PC-9 (cell line): ENCODE results near the gene CLCN2. TPM values are rescaled to one million over a fixed set of nuclear protein-coding genes. Genes with fewer than 3 reads are reported as not detected.

Experiments
- BruUV-seq: library from RNA; stranded (reverse); fragments of 400-500 nt; replicated peaks from 2 replicates; lab custom pipeline; 2021; lab: Mats Ljungman, UMichigan
- CTCF ChIA-PET: fragments of 300-600 bp; sonication (Branson Sonifier 250); formaldehyde crosslinking; loops from one replicate; lab custom pipeline; 2022; ENCODE audit warnings: antibody characterized with exemption; lab: Charles Lee
- POLR2A ChIA-PET: fragments of 300-600 bp; sonication (Branson Sonifier 250); formaldehyde crosslinking; loops from one replicate; lab custom pipeline; 2022; ENCODE audit warnings: antibody characterized with exemption; ENCODE audit not compliant: unreplicated experiment; lab: Charles Lee
- DNase-seq, 2 experiments: peaks; one replicate each; pipeline versions ENCODE4 v3.0.0 to v3.0.0-alpha.2; 2015 to 2022; ENCODE audit warnings: mixed read lengths in 1 of 2
- H2AFZ ChIP-seq: fragments of 200-600 bp; sonication (generic); 2 replicates; pipeline ENCODE4 v1.8.1; 2017; ENCODE audit warnings: antibody characterized with exemption
- H3F3A ChIP-seq: fragments of 200-600 bp; sonication (generic); 2 replicates; pipeline ENCODE4 v1.8.1; 2017; ENCODE audit warnings: antibody characterized with exemption, mild to moderate bottlenecking, low read depth; ENCODE audit not compliant: insufficient read depth
- H3K27ac ChIP-seq: fragments of 200-600 bp; sonication (generic); 2 replicates; pipeline ENCODE4 v1.6.1; 2016; ENCODE audit warnings: mixed run types
- H3K27me3 ChIP-seq: fragments of 200-600 bp; sonication (generic); 2 replicates; pipeline ENCODE4 v1.6.1; 2016; ENCODE audit warnings: low read depth, mixed run types; ENCODE audit not compliant: insufficient read depth
- H3K36me3 ChIP-seq: fragments of 200-600 bp; sonication (generic); 2 replicates; pipeline ENCODE4 v1.6.1; 2016; ENCODE audit warnings: low read depth, mixed run types
- H3K4me1 ChIP-seq: fragments of 200-600 bp; sonication (generic); replicated peaks from 2 replicates; pipeline ENCODE4 v1.6.1; 2016; ENCODE audit warnings: mixed run types; ENCODE audit not compliant: insufficient read depth
- H3K4me2 ChIP-seq: fragments of 200-600 bp; sonication (generic); 2 replicates; pipeline ENCODE4 v1.6.1; 2017; ENCODE audit warnings: mixed run types
- H3K4me3 ChIP-seq: fragments of 200-600 bp; sonication (generic); 2 replicates; pipeline ENCODE4 v1.6.1; 2016; ENCODE audit warnings: mixed run types
- H3K79me2 ChIP-seq: fragments of 200-600 bp; sonication (generic); 2 replicates; pipeline ENCODE4 v1.6.1; 2017; ENCODE audit warnings: low read depth, mixed run types
- H3K9me2 ChIP-seq: fragments of 200-600 bp; sonication (generic); 2 replicates; pipeline ENCODE4 v1.8.1; 2017; ENCODE audit warnings: mild to moderate bottlenecking; ENCODE audit not compliant: insufficient read depth
- H3K9me3 ChIP-seq: fragments of 200-600 bp; sonication (generic); 2 replicates; pipeline ENCODE4 v1.8.1; 2016; ENCODE audit warnings: low read depth; ENCODE audit not compliant: insufficient read depth
- H4K20me1 ChIP-seq: fragments of 200-600 bp; sonication (generic); 2 replicates; pipeline ENCODE4 v1.8.1; 2017; ENCODE audit not compliant: insufficient read depth
- CTCF ChIP-seq: fragments of 200-600 bp; sonication (generic); conservative IDR thresholded peaks from 2 replicates; pipeline ENCODE4 v1.6.1; 2017; ENCODE audit warnings: mixed run types, antibody characterized with exemption, mild to moderate bottlenecking, moderate library complexity
- EZH2 ChIP-seq: fragments of 200-600 bp; sonication (generic); IDR thresholded peaks from 2 replicates; pipeline ENCODE4 v1.8.0; 2017; ENCODE audit warnings: antibody characterized with exemption, low read depth
- intact Hi-C: fragments of 100-400 bp; cut with micrococcal nuclease; formaldehyde crosslinking; loops from one replicate; pipeline ENCODE4 v1.10.0; 2022; ENCODE audit not compliant: unreplicated experiment
- total RNA-seq: library from RNA; stranded (reverse); gene quantifications from 2 replicates; pipeline ENCODE4 v1.2.3, GENCODE V29; 2021

The CLCN2 gene
- total RNA-seq, 1 experiment from 2014 or later, result 27.1 TPM

GRCh38 chr3:184391266-184391665, 29.9 kb upstream of the CLCN2 start:
- Histone ChIP-seq H3K36me3 (no peaks in the 10 kb centered on the region), H2AFZ (no peak overlapping the region), H3K4me1 (no peaks in the 10 kb centered on the region), H3K27ac (no peak overlapping the region), H3K27me3 (peaks cover 93% of the 10 kb centered on the region), H3F3A (no peaks in the 10 kb centered on the region), H3K79me2 (no peaks in the 10 kb centered on the region), H3K9me3 (no peaks in the 10 kb centered on the region), H3K4me2 (no peak overlapping the region), H3K9me2 (no peaks in the 10 kb centered on the region), H3K4me3 (no peak overlapping the region), H4K20me1 (no peaks in the 10 kb centered on the region)
- POLR2A ChIA-PET, result interaction anchor here (0.5 kb wide), 1 partner anchor 1420 kb away, joined by 4 read pairs; no protein-coding TSS in a partner anchor
- intact Hi-C loops, result no loop called here
- no TSS peak for BruUV-seq
- TF ChIP-seq CTCF (no peak), EZH2 (no peak)
- no peak for DNase-seq
- CTCF ChIA-PET, result no interaction called here

DNA sequence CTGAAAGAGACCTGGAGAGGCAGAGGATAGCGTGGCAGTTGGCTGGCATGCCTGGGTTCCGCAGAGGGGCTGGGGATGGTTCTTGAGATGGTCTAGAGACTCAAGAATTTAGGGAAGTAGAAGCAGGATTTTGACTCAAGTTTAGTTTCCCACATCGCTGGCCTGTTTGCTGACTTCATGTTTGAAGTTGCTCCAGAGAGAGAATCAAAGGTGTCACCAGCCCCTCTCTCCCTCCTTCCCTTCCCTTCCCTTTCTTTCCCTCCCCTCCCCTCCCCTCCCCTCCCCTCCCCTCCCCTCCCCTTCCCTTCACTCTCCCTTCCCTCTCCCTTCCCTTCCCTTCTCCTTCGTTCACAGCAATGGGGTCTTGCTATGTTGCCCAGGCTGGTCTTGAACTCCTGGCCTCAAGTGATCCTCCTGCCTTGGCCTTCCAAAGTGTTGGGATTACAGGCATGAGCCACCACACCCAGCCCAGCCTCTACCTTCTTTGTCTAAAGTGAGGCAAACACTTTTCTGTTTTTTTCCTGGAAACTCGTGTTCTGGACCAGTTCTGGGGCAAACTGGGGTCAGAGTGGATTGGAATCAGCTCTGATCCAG, 28.6 kb upstream of the CLCN2 start:
- DNase-seq, result no peak
- BruUV-seq, result no TSS peak
- H3K79me2 ChIP-seq, result no peaks in the 10 kb centered on the region
- H3K36me3 ChIP-seq, result no peaks in the 10 kb centered on the region
- no peak overlapping the region for H3K27ac ChIP-seq
- TF ChIP-seq EZH2, result no peak
- TF ChIP-seq CTCF, result no peak
- intact Hi-C loops, result no loop called here
- ChIA-PET POLR2A (no interaction called here), CTCF (no interaction called here)
- no peaks in the 10 kb centered on the region for H3K4me1 ChIP-seq
- H3K9me2 ChIP-seq, result no peaks in the 10 kb centered on the region
- no peak overlapping the region for H2AFZ ChIP-seq
- no peak overlapping the region for H3K4me2 ChIP-seq
- no peaks in the 10 kb centered on the region for H4K20me1 ChIP-seq
- H3K9me3 ChIP-seq, result no peaks in the 10 kb centered on the region
- H3F3A ChIP-seq, result no peaks in the 10 kb centered on the region
- H3K4me3 ChIP-seq, result no peak overlapping the region
- peaks cover 91% of the 10 kb centered on the region for H3K27me3 ChIP-seq

DNA sequence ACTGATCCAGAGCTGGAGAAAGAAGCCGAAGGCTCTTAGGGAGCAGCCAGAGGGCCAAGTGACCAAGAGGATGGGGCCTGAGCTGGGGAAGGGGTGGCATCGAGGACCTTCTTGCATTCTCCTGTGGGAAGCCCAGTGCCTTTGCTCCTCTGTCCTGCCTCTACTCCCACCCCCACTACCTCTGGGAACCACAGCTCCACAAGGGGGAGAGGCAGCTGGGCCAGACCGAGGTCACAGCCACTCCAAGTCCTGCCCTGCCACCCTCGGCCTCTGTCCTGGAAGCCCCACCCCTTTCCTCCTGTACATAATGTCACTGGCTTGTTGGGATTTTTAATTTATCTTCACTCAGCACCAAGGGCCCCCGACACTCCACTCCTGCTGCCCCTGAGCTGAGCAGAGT, 28.0 kb upstream of the CLCN2 start:
- H3K9me3 ChIP-seq, result no peaks in the 10 kb centered on the region
- ChIA-PET CTCF (interaction anchor here (0.6 kb wide), 1 partner anchor 148 kb away, joined by 3 read pairs; no protein-coding TSS in a partner anchor), POLR2A (no interaction called here)
- H3K9me2 ChIP-seq, result no peaks in the 10 kb centered on the region
- H2AFZ ChIP-seq, result no peak overlapping the region
- DNase-seq, result no peak
- intact Hi-C loops, result no loop called here
- no peaks in the 10 kb centered on the region for H3K4me1 ChIP-seq
- no peaks in the 10 kb centered on the region for H3K79me2 ChIP-seq
- no peaks in the 10 kb centered on the region for H4K20me1 ChIP-seq
- no peaks in the 10 kb centered on the region for H3K36me3 ChIP-seq
- H3K4me2 ChIP-seq, result no peak overlapping the region
- H3K27ac ChIP-seq, result no peak overlapping the region
- no peaks in the 10 kb centered on the region for H3F3A ChIP-seq
- H3K27me3 ChIP-seq, result peaks cover 87% of the 10 kb centered on the region
- H3K4me3 ChIP-seq, result no peak overlapping the region
- no peak for TF ChIP-seq EZH2
- no peak for TF ChIP-seq CTCF
- BruUV-seq, result no TSS peak
